Suprapubic skin (tissue), 4 donors: Measurements from ENCODE around the gene LOXL3. TPM values are rescaled to one million over a fixed set of nuclear protein-coding genes. Genes with fewer than 3 reads are reported as not detected.

Experiments used
- DNase-seq, 2 donors: peaks; one replicate each; pipeline ENCODE4 v3.0.0-alpha.2; 2019; ENCODE audit warnings: low spot score in 2 of 2
- H3K27ac ChIP-seq: fragments of 200-600 bp; sonication (generic); one replicate; pipeline ENCODE4 v1.5.1; 2019
- H3K27me3 ChIP-seq: fragments of 200-600 bp; sonication (generic); one replicate; pipeline ENCODE4 v1.5.1; 2019
- H3K36me3 ChIP-seq: fragments of 200-600 bp; sonication (generic); one replicate; pipeline ENCODE4 v1.5.1; 2019
- H3K4me1 ChIP-seq: fragments of 200-600 bp; sonication (generic); one replicate; pipeline ENCODE4 v1.5.1; 2019
- H3K4me3 ChIP-seq: fragments of 200-600 bp; sonication (generic); one replicate; pipeline ENCODE4 v1.5.1; 2019; ENCODE audit warnings: mild to moderate bottlenecking
- H3K9me3 ChIP-seq: fragments of 200-600 bp; sonication (generic); one replicate; pipeline ENCODE4 v1.5.1; 2019
- EP300 ChIP-seq: sonication (generic); formaldehyde crosslinking; IDR thresholded peaks from one replicate; pipeline ENCODE4 v1.6.1; 2017; ENCODE audit warnings: antibody characterized with exemption
- POLR2A ChIP-seq, 2 donors: fragments of 450-650 bp; IDR thresholded peaks; one replicate each; pipeline ENCODE4 v1.6.1; 2017; ENCODE audit warnings: antibody characterized with exemption in 2 of 2, mild to moderate bottlenecking in 2 of 2, moderate library complexity in 2 of 2
- POLR2AphosphoS5 ChIP-seq, 3 donors: sonication (generic); formaldehyde crosslinking; IDR thresholded peaks; one replicate each; pipeline ENCODE4 v1.6.1; 2017; ENCODE audit warnings: antibody characterized with exemption in 3 of 3
- WGBS: methylation state at CpG from one replicate; pipeline ENCODE4 v1.1.5; 2018; 5-methylcytosine and 5-hydroxymethylcytosine counted together
- total RNA-seq, 4 donors: library from RNA; depleted of rRNA; stranded (reverse); fragments of >200 nt; gene quantifications; one replicate each; pipeline ENCODE4 v1.1.0, GENCODE V29; 2016
- TF ChIP-seq, protein P1 (sequence below), 2 donors: fragments of 200-600 bp in 1 of 2; fragments of 450-650 bp in 1 of 2; sonication (generic) in 1 of 2; IDR thresholded peaks; one replicate each; pipeline ENCODE4 v1.5.1; 2016 to 2019; ENCODE audit warnings: antibody characterized with exemption in 2 of 2, mild to moderate bottlenecking in 1 of 2, moderate library complexity in 1 of 2

LOXL3 gene
- total RNA-seq, 4 donors from 2014 or later: 0.23 to 3.8 (median 1.5) TPM

DNA sequence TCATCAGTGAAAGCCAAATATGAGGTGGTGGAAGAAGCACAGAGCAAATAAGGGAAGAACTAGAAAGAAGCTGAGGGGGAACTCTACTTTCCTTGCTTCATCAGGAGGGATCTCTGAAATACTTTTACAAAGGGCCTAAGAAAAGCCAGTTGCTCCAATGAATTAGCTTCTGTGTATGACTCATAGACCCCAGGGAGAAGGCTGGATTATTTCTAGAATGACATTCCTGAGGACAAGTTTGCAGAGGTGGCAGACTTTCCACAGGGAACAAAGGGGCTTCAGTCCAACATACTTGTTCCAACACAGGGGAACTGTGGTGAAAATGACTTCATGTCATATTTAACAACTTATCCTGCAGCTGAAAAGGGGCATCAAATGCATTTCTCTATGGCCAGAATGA lies 29.8 kb upstream of the LOXL3 start:
- no peak for DNase-seq
- Histone ChIP-seq H3K4me3 (no peak overlapping the region), H3K27ac (no peak overlapping the region), H3K9me3 (no peaks in the 10 kb centered on the region), H3K4me1 (no peaks in the 10 kb centered on the region), H3K36me3 (no peaks in the 10 kb centered on the region), H3K27me3 (no peaks in the 10 kb centered on the region)
- TF ChIP-seq POLR2A (IDR thresholded peaks at IDR 0.05) (no peak), EP300 (no peak), POLR2AphosphoS5 (IDR thresholded peaks at IDR 0.05) (no peak)
- TF ChIP-seq, protein P1, sequence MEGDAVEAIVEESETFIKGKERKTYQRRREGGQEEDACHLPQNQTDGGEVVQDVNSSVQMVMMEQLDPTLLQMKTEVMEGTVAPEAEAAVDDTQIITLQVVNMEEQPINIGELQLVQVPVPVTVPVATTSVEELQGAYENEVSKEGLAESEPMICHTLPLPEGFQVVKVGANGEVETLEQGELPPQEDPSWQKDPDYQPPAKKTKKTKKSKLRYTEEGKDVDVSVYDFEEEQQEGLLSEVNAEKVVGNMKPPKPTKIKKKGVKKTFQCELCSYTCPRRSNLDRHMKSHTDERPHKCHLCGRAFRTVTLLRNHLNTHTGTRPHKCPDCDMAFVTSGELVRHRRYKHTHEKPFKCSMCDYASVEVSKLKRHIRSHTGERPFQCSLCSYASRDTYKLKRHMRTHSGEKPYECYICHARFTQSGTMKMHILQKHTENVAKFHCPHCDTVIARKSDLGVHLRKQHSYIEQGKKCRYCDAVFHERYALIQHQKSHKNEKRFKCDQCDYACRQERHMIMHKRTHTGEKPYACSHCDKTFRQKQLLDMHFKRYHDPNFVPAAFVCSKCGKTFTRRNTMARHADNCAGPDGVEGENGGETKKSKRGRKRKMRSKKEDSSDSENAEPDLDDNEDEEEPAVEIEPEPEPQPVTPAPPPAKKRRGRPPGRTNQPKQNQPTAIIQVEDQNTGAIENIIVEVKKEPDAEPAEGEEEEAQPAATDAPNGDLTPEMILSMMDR (IDR thresholded peaks at IDR 0.05): no peak

DNA sequence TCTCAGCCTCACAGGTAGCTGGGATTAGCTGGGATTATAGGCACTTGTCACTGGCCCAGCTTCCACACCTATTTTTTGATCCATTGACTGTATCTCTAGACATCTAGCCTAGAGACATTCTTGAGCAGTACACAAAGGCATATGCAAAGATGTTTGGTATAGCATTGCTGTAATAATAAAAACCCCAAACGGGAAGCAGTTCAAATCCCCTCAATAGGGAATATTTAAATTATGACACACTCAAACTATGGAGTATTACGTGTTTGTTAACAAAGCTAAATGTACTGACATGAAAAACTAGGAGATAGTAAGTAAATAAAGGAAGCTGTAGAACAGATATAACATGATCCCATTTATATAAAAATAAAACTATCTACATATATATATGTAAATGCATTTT lies 28.4 kb upstream of the LOXL3 start:
- DNase-seq: no peak
- Histone ChIP-seq H3K27me3 (no peaks in the 10 kb centered on the region), H3K4me3 (no peak overlapping the region), H3K4me1 (no peaks in the 10 kb centered on the region), H3K9me3 (no peaks in the 10 kb centered on the region), H3K27ac (no peak overlapping the region), H3K36me3 (no peaks in the 10 kb centered on the region)
- no peak for TF ChIP-seq POLR2AphosphoS5 (IDR thresholded peaks at IDR 0.05)
- TF ChIP-seq EP300: no peak
- TF ChIP-seq POLR2A (IDR thresholded peaks at IDR 0.05): no peak
- TF ChIP-seq, protein P1 (IDR thresholded peaks at IDR 0.05): no peak
- WGBS: 77% methylated on average over 2 of the region's 2 CpGs

DNA sequence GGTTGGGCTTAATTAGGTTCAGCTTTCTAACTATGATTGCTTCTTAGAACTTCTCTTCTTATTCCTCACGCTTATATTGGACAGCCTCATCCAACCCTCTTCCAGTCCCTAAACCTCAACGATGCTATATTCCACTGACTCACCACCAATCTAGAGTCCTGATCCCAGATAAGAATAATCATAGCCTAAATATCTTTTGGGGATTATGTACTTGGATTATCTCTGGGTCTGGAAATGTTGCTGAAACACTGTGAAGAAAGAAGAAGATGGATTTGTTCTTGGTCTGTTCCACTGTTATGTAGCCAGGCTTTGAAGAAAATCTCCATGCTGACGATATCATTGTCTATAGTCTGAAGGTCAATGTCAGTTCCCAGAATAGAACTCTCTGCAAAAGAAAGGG lies 27.7 kb upstream of the LOXL3 start:
- Histone ChIP-seq H3K27me3 (no peaks in the 10 kb centered on the region), H3K36me3 (no peaks in the 10 kb centered on the region), H3K4me1 (no peaks in the 10 kb centered on the region), H3K27ac (no peak overlapping the region), H3K4me3 (no peak overlapping the region), H3K9me3 (no peaks in the 10 kb centered on the region)
- DNase-seq: no peak
- no peak for TF ChIP-seq POLR2A (IDR thresholded peaks at IDR 0.05)
- no peak for TF ChIP-seq EP300
- no peak for TF ChIP-seq POLR2AphosphoS5 (IDR thresholded peaks at IDR 0.05)
- TF ChIP-seq, protein P1 (IDR thresholded peaks at IDR 0.05): no peak
- 90% methylated on average over 3 of the region's 3 CpGs for WGBS

DNA sequence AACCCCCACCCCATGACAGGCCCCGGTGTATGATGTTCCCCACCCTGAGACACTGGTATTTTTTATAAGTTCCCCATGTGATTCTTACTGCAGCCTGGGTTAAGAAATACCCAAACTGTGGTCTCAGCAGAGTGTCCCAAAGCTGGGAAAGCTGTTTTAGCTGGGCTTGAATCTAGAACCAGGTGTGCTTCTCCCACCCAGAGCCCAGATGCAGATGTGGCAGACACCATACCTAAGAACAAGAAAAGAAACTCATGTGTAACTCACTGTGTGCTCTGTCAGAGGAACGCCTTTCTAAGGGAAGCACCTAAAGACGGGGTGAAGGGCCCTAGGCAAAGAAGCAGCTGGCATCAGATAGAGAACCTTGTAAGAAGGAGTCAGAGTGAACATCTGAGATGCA lies 24.7 kb upstream of the LOXL3 start:
- WGBS: 60% methylated on average over 3 of the region's 3 CpGs
- H3K36me3 ChIP-seq: no peaks in the 10 kb centered on the region
- H3K4me3 ChIP-seq: no peak overlapping the region
- no peaks in the 10 kb centered on the region for H3K9me3 ChIP-seq
- H3K4me1 ChIP-seq: peaks cover 6% of the 10 kb centered on the region
- H3K27ac ChIP-seq: no peak overlapping the region
- DNase-seq: no peak
- H3K27me3 ChIP-seq: no peaks in the 10 kb centered on the region
- no peak for TF ChIP-seq POLR2AphosphoS5 (IDR thresholded peaks at IDR 0.05)
- no peak for TF ChIP-seq EP300
- TF ChIP-seq, protein P1 (IDR thresholded peaks at IDR 0.05): no peak
- TF ChIP-seq POLR2A (IDR thresholded peaks at IDR 0.05): no peak

DNA sequence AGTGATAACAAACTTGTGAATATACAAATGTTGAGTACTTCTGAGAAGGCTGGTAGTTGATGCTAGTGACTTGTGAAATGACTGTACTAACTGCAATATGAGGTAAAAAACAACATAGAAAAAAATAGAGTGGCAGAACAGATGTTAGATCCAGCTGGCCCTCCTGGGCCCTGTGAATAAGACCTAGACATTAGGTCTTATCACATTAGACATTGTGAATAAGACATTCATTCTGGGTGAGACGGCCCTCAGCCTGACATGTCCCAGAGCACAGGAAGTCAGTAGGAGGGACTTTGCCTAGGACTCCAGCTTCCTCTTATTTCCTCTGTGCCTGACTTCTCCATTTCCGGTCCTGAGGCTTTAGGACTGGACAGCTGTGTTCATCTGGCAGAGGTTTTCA lies 23.7 kb upstream of the LOXL3 start:
- H3K4me3 ChIP-seq: no peak overlapping the region
- H3K4me1 ChIP-seq: peaks cover 6% of the 10 kb centered on the region
- no peaks in the 10 kb centered on the region for H3K9me3 ChIP-seq
- WGBS: 32% methylated on average over 2 of the region's 2 CpGs
- no peak for DNase-seq
- no peaks in the 10 kb centered on the region for H3K36me3 ChIP-seq
- no peak for TF ChIP-seq EP300
- H3K27me3 ChIP-seq: no peaks in the 10 kb centered on the region
- H3K27ac ChIP-seq: peak overlapping the region; percentile 43

DNA sequence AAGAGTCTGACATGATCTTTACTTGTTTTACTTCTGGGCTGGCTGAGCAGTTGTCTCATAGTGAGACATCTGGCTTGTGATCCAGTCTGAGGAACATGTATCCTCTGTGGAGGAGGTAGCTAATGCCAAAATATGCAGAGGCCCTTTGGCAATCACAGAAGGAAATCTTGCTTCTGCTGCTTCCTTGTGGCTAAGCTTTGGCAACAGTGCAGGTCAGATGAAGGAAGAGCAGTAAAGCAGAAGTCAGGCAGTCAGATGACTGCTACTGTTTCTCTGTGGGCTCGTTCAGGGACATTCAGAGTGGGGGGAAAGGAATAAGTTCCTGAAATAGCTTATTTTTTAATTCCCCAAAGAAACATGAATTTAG lies 23.1 kb upstream of the LOXL3 start:
- H3K27ac ChIP-seq: peak overlapping the region; percentile 60
- H3K9me3 ChIP-seq: no peaks in the 10 kb centered on the region
- H3K4me3 ChIP-seq: no peak overlapping the region
- DNase-seq: no peak
- no peaks in the 10 kb centered on the region for H3K27me3 ChIP-seq
- H3K4me1 ChIP-seq: peaks cover 6% of the 10 kb centered on the region
- H3K36me3 ChIP-seq: no peaks in the 10 kb centered on the region
- TF ChIP-seq, protein P1 (IDR thresholded peaks at IDR 0.05): no peak
- TF ChIP-seq EP300 (no peak), POLR2A (IDR thresholded peaks at IDR 0.05) (no peak), POLR2AphosphoS5 (IDR thresholded peaks at IDR 0.05) (peak in 2 of 3 donors; percentile 13 to 31)
- 33% methylated on average over 1 of the region's 1 CpG for WGBS
